SK-N-MC (cell line): ENCODE data around the gene THTPA.

ENCODE experiments used
- EZH2 ChIP-seq: fragments of 200-600 bp; sonication (generic); IDR thresholded peaks from one replicate; pipeline ENCODE4 v1.6.1; 2017; ENCODE audit warnings: antibody characterized with exemption
- POLR2AphosphoS5 ChIP-seq: IDR thresholded peaks from 2 replicates; pipeline ENCODE4 v1.6.1; 2012; ENCODE audit warnings: mild to moderate bottlenecking, low read depth, low read length, borderline replicate concordance

DNA sequence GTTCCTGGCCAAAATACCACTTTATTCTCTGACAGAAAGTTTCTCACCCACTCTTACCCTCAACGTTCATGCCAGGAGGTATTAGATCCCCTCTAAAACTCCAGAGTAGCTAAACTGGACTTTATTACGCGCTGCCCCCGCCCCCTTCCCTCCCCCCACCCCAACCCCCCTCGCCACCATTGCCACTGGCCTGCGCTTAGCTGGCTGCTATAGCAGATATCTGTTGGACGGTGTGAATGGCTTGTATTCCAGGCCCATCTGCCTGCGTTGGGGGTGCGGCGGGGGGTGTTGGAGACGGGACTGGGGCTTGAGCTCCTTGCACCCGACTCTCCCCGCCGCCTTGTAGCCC, 564 bp upstream of the THTPA start:
- TF ChIP-seq POLR2AphosphoS5 (no peak), EZH2 (no peak)
